ENCODE results near the gene MTMR10.

Gene MTMR10

DNA sequence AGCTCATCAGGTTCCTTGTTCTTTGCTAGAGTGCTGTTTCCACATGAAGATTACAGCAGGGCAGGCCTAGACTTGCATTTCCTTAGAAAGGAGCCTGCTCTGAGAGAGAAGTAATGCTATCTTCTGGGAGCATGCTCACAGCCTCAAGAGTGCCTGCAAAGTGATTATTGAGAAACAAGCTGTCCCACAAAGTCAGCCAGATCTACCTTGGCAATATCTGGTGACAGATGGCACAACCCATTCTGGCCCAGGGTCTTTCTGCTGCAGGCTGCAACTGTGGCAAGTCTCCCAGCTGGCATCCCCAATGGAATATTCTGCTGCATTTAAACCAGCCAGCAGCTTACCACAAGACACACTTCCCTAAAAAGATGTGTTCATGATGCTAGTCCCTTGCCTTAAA lies 29.3 kb downstream of the MTMR10 start:
- TF ChIP-seq, protein P1, sequence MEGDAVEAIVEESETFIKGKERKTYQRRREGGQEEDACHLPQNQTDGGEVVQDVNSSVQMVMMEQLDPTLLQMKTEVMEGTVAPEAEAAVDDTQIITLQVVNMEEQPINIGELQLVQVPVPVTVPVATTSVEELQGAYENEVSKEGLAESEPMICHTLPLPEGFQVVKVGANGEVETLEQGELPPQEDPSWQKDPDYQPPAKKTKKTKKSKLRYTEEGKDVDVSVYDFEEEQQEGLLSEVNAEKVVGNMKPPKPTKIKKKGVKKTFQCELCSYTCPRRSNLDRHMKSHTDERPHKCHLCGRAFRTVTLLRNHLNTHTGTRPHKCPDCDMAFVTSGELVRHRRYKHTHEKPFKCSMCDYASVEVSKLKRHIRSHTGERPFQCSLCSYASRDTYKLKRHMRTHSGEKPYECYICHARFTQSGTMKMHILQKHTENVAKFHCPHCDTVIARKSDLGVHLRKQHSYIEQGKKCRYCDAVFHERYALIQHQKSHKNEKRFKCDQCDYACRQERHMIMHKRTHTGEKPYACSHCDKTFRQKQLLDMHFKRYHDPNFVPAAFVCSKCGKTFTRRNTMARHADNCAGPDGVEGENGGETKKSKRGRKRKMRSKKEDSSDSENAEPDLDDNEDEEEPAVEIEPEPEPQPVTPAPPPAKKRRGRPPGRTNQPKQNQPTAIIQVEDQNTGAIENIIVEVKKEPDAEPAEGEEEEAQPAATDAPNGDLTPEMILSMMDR (IDR thresholded peaks at IDR 0.05; ENCODE audit: low read depth, low read length) = no peak

DNA sequence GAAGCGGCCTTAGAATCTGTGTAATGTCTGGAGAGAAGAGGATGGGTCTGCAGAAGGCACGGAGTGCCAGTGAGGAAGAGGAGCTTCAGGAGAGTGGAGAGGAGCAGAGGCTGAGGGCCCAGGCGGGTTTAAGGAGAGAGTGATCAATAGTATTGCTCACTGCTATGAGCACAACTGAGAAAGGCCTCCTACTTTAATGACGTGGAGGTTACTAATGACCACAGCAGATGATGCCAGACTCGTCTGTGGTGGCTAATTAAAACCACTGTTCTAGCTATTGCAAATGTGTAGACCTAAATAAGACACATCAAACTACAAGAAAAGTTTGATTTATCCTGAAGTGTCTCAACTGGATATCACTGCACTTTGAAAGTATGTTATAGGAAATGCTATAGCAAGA lies 33.2 kb downstream of the MTMR10 start:
- TF ChIP-seq, protein P1 (IDR thresholded peaks at IDR 0.05; ENCODE audit: low read depth, low read length) = no peak
- no peak overlapping the region for H3K4me3 ChIP-seq (ENCODE audit: low read depth, low read length)

More for the DNA sequence above, 29.3 kb downstream of the MTMR10 start:
- H3K4me3 ChIP-seq (ENCODE audit: low read depth, low read length) = no peak overlapping the region

DNA sequence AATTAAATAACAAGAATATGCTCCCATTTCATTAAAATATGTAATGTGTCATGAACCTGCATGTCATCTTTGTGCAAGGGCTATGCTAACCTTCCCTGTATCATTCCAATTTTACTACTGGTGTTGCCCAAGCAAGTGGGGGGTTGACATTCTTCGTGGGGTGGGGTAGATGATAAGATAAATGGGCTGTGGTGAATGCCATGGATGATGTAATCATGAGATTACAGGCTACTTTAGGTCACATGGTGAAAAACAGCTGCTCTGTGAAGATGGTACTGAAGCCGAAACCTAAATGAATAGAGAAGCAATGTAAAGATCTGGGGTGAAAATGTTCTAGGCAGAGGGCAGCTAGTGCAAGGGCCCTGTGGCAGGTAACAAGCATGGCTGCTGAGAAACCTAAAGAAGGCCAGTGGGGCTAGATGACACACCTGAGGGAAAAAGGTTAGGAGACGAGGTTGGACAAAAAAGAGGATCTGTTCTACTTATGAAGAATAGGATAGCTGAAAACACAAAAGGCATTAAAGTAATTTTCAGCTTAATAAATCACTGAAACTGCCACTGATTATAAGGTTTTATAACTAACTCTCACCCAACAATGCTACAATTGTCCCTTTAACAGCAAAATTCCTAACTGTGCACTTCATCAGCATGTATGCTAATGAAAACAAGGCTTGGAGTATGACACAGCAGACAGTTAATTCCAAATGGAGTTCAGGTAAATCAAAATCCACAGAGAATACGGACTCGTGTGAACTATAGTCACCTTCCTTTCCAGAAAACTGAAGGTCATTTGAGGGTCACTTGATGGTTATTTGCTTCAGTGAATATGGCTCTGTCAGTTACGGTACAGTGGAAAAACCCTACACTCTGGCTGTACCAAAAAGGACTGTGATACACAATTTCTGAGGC lies 35.0 kb downstream of the MTMR10 start:
- TF ChIP-seq, protein P1 (IDR thresholded peaks at IDR 0.05; ENCODE audit: low read depth, low read length) = no peak
- H3K4me3 ChIP-seq (ENCODE audit: low read depth, low read length) = no peak overlapping the region

DNA sequence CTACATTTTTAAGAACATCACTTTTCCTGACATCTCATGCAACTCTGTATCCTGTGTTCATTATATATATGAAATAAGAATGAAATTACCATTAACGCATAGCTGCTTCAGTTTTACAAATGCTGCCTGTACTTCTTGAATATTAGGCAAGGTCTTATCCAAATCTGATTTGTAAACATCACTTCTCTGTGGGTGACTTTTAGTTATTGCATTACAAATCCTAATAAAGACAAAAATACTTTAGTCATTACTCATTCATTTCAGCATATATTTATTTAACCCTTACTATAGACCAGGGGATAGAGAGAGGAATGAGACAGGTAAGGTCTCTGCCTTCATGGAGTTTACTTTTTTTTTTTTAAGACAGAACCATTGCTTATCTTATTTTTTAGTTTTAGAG lies 36.8 kb downstream of the MTMR10 start:
- TF ChIP-seq, protein P1 (IDR thresholded peaks at IDR 0.05; ENCODE audit: low read depth, low read length) = no peak
- H3K4me3 ChIP-seq (ENCODE audit: low read depth, low read length) = no peak overlapping the region

DNA sequence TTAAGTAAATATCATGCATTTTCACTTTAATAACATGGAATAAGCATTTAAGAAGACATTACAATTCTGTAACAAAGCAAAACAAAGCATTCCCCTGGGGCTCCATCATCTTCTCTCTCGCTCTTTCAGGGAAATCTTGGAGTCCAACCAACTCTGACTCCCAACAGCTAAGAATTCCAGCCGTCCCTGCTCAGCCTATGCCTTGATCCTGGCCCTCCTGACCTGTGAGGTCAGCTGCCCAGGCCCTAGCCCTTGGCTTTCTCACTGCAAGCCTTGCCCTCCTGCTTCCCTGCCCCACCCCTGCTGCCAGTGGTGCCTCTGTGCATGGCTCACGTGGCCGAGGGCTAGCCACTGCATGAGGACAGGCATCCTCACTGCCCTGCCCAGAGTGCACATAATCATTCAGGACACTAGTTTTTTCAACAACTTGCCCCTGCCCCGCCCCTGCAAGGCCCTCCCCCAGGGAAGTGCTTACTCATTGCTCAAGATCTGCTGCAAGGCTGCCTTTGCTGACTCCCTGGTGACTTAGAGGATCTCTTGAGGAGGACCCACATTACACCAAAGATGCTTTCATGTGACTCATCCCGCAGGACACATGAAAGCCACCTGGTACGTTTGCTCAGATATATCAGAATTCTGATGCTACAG lies 37.6 kb downstream of the MTMR10 start:
- TF ChIP-seq, protein P1 (IDR thresholded peaks at IDR 0.05; ENCODE audit: low read depth, low read length) = no peak
- no peak overlapping the region for H3K4me3 ChIP-seq (ENCODE audit: low read depth, low read length)

DNA sequence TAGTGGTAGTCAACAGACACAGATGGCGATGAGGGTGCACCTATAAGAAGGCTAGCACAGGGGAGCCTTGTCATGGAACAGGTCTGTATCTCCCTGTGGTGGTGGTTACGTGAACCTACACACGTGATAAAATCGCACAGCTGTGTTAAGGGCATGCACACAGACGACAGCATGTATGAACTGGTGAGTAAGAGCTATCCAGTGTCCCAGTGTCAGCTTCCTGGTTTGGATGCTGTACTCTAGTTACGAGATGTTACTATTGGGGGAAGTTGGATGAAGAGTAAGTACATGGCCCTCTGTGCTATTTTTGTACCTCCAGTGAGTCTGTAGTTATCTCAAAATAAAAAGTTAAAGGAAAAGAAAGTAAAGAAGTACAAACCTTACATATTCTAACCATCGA lies 38.2 kb downstream of the MTMR10 start:
- TF ChIP-seq, protein P1 (IDR thresholded peaks at IDR 0.05; ENCODE audit: low read depth, low read length) = no peak
- no peak overlapping the region for H3K4me3 ChIP-seq (ENCODE audit: low read depth, low read length)

Data from WI38 (cell line).